ENCODE measurements around the gene LTK.

- TF ChIP-seq CTCF (IDR thresholded peaks at IDR 0.05) (no peak), POLR2A (IDR thresholded peaks at IDR 0.05) (no peak)
Observed at GRCh38 chr15:41483519-41483918, 30.1 kb downstream of the LTK start.
